Measurements from ENCODE around the gene MRPL28.
"Not testable (repeated sequence)": the region's sequence is repeated elsewhere in the genome, so short reads cannot be mapped to it uniquely, and the experiment has no call there.

Gene MRPL28

GRCh38 chr16:370443-370842, at the start of gene MRPL28:
TSS of gene MRPL28 (minus strand) at chr16:370538. CDS start at chr16:370218, 320 bp downstream.
- peak; percentile 96 for DNase-seq

GRCh38 chr16:415170-415498, 44.8 kb upstream of the MRPL28 start:
- not testable (repeated sequence) for DNase-seq

GRCh38 chr16:414395-415169, 44.2 kb upstream of the MRPL28 start:
- DNase-seq: no peak

GRCh38 chr16:411576-412265, 41.4 kb upstream of the MRPL28 start:
- DNase-seq: no peak

- DNase-seq: no peak
Observed at GRCh38 chr16:410516-411178, 40.3 kb upstream of the MRPL28 start.

GRCh38 chr16:407253-407652, 36.9 kb upstream of the MRPL28 start:
- no peak for DNase-seq

GRCh38 chr16:405548-406506, 35.5 kb upstream of the MRPL28 start:
- no peak for DNase-seq

GRCh38 chr16:404971-405486, 34.7 kb upstream of the MRPL28 start:
- no peak for DNase-seq

- peak; percentile 98 for DNase-seq
Observed at GRCh38 chr16:401468-402348, 31.4 kb upstream of the MRPL28 start, which contains the start of gene DECR2. TSS of gene DECR2 (plus strand) at chr16:401885. CDS start at chr16:401964, 79 bp downstream.

GRCh38 chr16:400061-400591, 29.8 kb upstream of the MRPL28 start:
- DNase-seq: no peak

GRCh38 chr16:399340-400019, 29.1 kb upstream of the MRPL28 start:
- DNase-seq: no peak

- DNase-seq: no peak
Observed at GRCh38 chr16:398561-399339, 28.4 kb upstream of the MRPL28 start.

GRCh38 chr16:397736-398332, 27.5 kb upstream of the MRPL28 start:
- no peak for DNase-seq

GRCh38 chr16:397135-397661, 26.9 kb upstream of the MRPL28 start, which contains the start of gene NME4:
TSS of gene NME4 (plus strand) at chr16:397199. CDS start at chr16:397223, 24 bp downstream.
- no peak for DNase-seq

GRCh38 chr16:396605-397004, 26.3 kb upstream of the MRPL28 start:
- DNase-seq: no peak

GRCh38 chr16:396199-396598, 25.9 kb upstream of the MRPL28 start:
- DNase-seq: no peak

GRCh38 chr16:392450-393030, 22.2 kb upstream of the MRPL28 start:
- DNase-seq: no peak

- DNase-seq: peak; percentile 87
Observed at GRCh38 chr16:391885-392335, 21.6 kb upstream of the MRPL28 start.
